ENCODE measurements around the gene IRX2. TPM values are rescaled to one million over a fixed set of nuclear protein-coding genes. Genes with fewer than 3 reads are reported as not detected.

The IRX2 gene
- total RNA-seq, 4 donors from 2014 or later = 2.2 to 4.3 (median 3.2) TPM

- no peak for TF ChIP-seq CTCF (IDR thresholded peaks at IDR 0.05; ENCODE audit: low read depth)
Observed at GRCh38 chr5:2746561-2747032, 4.9 kb downstream of the IRX2 start.

- no peak for TF ChIP-seq CTCF (IDR thresholded peaks at IDR 0.05; ENCODE audit: low read depth)
Observed at GRCh38 chr5:2744485-2744884, 7.0 kb downstream of the IRX2 start.

- no peak for TF ChIP-seq CTCF (IDR thresholded peaks at IDR 0.05; ENCODE audit: low read depth)
Observed at GRCh38 chr5:2742921-2743679, 8.4 kb downstream of the IRX2 start.

GRCh38 chr5:2741956-2742355 lies 9.5 kb downstream of the IRX2 start:
- TF ChIP-seq CTCF (IDR thresholded peaks at IDR 0.05; ENCODE audit: low read depth) = no peak

- TF ChIP-seq CTCF (IDR thresholded peaks at IDR 0.05; ENCODE audit: low read depth) = no peak
Observed at GRCh38 chr5:2740876-2741555, 10.5 kb downstream of the IRX2 start.

- TF ChIP-seq CTCF (IDR thresholded peaks at IDR 0.05; ENCODE audit: low read depth) = no peak
Observed at GRCh38 chr5:2740051-2740875, 11.2 kb downstream of the IRX2 start.

All from subcutaneous adipose tissue (tissue), 4 donors.